Measurements from ENCODE around the gene TPM1. TPM values are rescaled to one million over a fixed set of nuclear protein-coding genes. Genes with fewer than 3 reads are reported as not detected.
"Not testable (repeated sequence)": the region's sequence is repeated elsewhere in the genome, so short reads cannot be mapped to it uniquely, and the experiment has no call there.

TPM1 gene
- total RNA-seq, 2 donors from 2014 or later = 8,049 to 9,104 TPM

DNA sequence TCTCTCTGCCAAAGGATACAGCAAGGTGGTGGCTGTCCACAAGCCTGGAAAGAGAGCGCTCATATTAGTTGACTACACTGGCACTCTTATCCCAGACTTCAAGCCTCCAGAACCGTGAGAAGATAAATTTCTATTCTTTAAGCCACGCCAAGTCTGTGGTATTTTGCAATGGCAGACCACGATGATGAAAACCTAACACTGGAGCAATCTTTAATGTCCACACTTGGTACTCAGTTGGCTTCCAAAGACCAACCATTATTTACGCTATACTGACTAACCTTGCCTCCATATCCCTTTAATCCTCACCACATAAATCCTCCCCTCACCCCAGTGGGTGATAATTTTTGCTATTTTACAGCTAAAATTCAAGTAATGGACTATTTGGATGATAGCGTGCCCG is 62.2 kb downstream of the TPM1 start:
- ATAC-seq = no peak

DNA sequence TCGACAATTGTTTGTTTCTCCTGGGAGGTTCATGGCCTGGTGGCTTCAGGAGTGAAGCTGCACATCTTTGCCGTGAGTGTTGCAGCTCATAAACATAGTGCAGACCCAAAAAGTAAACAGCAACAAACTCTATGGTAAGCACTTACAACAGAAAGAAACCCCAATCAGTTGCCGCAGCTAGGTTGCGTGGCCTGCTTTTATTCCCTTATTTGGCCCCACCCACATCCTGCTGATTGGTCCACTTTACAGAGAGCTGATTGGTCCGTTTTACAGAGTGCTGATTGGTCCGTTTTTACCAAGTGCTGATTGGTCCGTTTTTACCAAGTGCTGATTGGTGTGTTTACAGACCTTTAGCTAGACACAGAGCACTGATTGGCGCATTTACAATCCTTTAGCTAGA is 62.8 kb downstream of the TPM1 start:
- intact Hi-C loops (cut with DNase I) = loop anchor here in 1 of 2 donors (5.0 kb wide), 1 partner anchor 328 kb away; no protein-coding TSS in a partner anchor
- ATAC-seq, DNase-seq: not testable (repeated sequence)

More for the DNA sequence above, 62.2 kb downstream of the TPM1 start:
- intact Hi-C loops (cut with DNase I) = loop anchor here in 1 of 2 donors (5.0 kb wide), 1 partner anchor 327 kb away; no protein-coding TSS in a partner anchor
- no peak for DNase-seq

DNA sequence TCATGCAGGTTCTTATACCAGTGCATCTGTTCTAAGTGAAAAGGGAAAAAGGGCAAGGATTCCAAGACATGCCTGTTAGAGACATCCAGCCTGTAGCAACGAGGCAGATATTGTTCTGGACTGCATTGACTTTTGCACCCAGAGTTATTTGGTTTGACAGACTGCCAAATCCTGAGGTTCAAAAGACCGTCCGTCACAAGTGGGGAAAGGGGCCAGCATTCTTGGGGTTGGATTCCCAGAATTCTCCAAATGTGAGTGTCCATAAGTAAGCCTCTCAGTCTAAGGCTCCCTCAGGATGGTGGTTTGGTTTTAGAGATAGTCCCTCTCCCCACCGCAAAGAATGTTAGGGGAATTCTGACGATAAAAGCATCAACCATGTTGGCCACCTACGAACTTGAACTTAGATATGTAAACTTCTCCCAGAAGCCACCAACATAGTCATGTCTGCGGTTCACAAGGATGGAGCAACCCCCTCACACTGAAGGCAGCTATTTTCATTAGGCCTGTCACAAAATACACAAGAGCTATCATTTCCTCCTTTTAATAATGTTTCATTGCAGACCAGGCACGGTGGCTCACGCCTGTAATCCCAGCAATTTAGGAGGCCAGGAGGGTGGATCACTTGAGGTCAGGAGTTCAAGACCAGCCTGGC is 65.5 kb downstream of the TPM1 start:
- ATAC-seq (peak; percentile 72 to 84), DNase-seq (peak; percentile 41)
- intact Hi-C loops (cut with DNase I) = loop anchor here in 1 of 2 donors (5.0 kb wide), 1 partner anchor 331 kb away; no protein-coding TSS in a partner anchor

DNA sequence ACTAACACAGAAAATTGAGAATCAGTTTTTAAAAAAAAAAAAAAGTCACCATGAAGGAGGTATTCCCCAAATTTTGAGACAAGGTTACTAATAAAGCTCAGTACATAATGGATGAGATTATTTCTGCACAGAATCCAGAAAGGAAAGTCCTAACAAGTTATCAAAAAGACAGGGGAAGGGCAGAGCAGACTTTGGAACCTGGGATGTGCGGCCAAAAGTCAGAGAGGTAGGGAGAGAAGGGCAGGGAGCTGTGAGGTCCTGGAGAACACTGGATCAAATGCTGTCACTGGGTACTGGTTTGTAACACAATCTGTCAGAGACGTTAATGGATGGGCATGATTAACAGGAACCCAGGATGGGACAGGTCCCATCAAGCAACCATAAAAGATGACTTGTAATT is 67.0 kb downstream of the TPM1 start:
- ATAC-seq (no peak), DNase-seq (no peak)
- intact Hi-C loops (cut with DNase I) = loop anchor here in 1 of 2 donors (5.0 kb wide), 1 partner anchor 332 kb away; no protein-coding TSS in a partner anchor

DNA sequence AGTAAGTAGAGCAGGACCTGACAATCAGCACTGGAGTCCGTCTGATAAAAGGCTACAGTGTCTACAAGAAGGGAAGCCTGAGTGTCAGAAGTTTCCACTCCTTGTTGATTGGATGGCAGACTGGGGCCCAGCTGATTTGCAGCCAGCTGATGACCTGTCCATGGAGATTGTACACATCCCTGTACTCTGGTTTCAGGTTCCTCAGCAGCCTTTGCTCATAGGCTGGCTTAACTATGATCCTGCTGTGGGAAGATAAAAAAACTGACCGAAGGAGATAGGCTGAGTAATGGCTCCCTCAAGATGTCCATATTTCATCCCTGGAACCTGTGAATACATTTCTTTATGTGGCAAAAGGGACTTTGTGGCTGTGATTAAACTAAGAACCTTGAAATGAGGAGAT is 67.4 kb downstream of the TPM1 start:
- ATAC-seq (no peak), DNase-seq (no peak)
- intact Hi-C loops (cut with DNase I) = loop anchor here in 1 of 2 donors (5.0 kb wide), 1 partner anchor 333 kb away; no protein-coding TSS in a partner anchor

DNA sequence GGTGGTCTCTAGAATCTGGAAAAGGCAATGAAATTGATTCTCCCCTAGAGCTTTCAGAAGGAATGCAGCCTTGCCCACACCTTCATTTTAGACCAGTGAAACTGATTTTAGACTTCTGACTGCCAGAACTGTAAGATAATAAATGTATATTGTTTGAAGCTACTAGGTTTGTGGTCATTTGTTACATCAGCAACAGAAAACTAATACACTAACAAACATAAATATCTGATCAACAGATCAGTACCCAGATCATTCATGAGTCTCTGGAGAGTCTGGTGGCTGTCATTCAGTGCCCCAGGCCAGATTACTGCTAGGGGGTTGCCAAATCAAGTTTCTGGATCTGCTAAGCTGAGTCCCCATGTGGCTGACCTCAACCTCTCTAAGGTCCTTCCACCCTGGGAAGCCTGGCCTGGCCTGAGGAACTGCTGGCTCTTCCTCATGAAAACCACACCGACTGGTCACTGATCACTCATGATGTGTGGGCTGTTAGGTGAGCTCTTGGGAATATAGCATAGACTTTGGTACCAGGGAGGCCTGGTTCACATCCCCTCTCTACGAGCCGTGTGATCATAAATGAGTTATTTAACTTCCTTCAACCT is 68.0 kb downstream of the TPM1 start:
- no peak for DNase-seq
- intact Hi-C loops (cut with DNase I) = no loop called here
- ATAC-seq = no peak

DNA sequence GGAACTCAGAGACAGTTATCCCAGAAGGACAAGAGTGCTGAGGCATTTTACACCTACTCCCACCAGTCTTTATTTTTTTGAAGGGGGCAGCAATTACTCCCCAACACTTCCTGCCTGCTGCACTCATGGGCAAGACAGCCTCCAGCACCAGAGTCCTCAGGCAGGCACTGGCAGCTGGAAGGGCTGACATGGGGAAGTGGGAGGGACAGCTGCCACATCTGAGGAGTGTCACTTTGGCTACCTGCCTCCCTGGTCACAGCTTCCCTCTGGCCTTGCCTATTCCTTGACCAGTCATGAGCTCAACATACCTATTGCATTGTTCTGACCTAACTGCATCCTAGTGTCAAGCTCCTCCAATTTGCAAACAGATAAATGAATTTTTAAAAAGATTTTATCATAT is 68.9 kb downstream of the TPM1 start:
- intact Hi-C loops (cut with DNase I) = no loop called here
- DNase-seq = no peak
- ATAC-seq = no peak

DNA sequence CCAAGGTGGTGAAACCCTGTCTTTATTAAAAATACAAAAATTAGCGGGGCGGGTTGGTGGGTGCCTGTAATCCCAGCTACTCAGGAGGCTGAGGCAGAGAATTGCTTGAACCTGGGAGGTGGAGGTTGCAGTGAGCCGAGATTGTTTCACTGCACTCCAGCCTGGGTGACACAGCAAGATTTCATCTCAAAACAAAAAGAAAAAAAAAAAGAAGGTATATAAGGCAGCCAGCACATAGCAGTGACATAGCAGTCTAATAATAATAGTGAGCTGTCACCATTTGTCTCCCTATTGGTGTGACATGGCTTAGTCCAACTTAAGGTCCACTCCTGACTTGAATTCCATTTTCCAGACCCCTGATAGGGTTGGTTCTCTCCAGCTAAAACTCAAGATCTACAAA is 70.3 kb downstream of the TPM1 start:
- ATAC-seq = no peak
- no peak for DNase-seq
- intact Hi-C loops (cut with DNase I) = no loop called here

DNA sequence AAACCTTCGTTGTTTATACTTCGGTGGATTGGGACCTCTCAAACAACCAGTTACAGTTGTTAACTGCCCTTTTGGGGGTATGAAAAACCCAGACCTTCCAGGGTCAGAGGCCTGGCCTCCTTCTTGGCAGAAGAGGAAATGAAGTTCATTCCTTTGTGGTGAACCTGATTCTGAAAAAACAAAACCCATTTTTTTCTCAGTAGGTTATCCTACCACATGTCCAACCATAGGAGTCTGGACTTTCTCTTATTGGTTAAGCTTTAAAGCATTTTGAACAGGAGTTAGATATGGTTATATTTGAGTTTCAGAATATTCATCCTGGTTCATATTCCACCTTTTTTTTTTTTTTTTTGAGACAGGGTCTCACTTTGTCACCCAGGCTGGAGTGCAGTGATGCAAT is 71.9 kb downstream of the TPM1 start:
- intact Hi-C loops (cut with DNase I) = no loop called here
- no peak for ATAC-seq
- no peak for DNase-seq

Other genes with a start within 250 kb of the TPM1 start
- 10 to 100 TPM; 18.2 to 20.3 TPM for gene LACTB, start 79.1 kb downstream of the TPM1 start, total RNA-seq
- gene RPS27L, start 114.7 kb downstream of the TPM1 start, total RNA-seq = 100 to 1,000 TPM; 137 to 159 TPM
- gene RAB8B, start 146.9 kb downstream of the TPM1 start, total RNA-seq = 10 to 100 TPM; 19.7 to 21.9 TPM
- gene APH1B, start 234.9 kb downstream of the TPM1 start, total RNA-seq = 10 to 100 TPM in 1 of 2 donors, 1 to 10 TPM in 1; 9.6 to 11.8 TPM